Spleen (tissue), 7 donors: ENCODE measurements around the gene SIK3.

Experiments used
- CTCF ChIP-seq, 11 experiments: fragments of 200-600 bp in 7 of 11; fragments of 450-650 bp in 4 of 11; sonication (generic) in 4 of 11; IDR thresholded peaks in 8 of 11; conservative IDR thresholded peaks in 3 of 11; 1 replicate in 7 of 11; 2 replicates in 4 of 11; pipeline versions ENCODE4 v1.4.0 to v1.8.0; 2016 to 2021; ENCODE audit warnings: antibody characterized with exemption in 11 of 11, inconsistent platforms in 4 of 11, mild to moderate bottlenecking in 1 of 11
- POLR2A ChIP-seq, 3 donors: fragments of 450-650 bp; IDR thresholded peaks; one replicate each; pipeline ENCODE4 v1.5.1; 2017; ENCODE audit warnings: antibody characterized with exemption in 3 of 3, mild to moderate bottlenecking in 1 of 3
- POLR2AphosphoS5 ChIP-seq, 3 donors: sonication (generic); formaldehyde crosslinking; IDR thresholded peaks; one replicate each; pipeline ENCODE4 v1.5.1; 2017; ENCODE audit warnings: antibody characterized with exemption in 3 of 3
- donor health status: DM: no; HTN: no; CAD: no; lungs with moderate emphysema.
- donor health status: DM: no; HTN: no; CAD: no.
- donor health status: DM: no; HTN: no; CAD: no.

DNA sequence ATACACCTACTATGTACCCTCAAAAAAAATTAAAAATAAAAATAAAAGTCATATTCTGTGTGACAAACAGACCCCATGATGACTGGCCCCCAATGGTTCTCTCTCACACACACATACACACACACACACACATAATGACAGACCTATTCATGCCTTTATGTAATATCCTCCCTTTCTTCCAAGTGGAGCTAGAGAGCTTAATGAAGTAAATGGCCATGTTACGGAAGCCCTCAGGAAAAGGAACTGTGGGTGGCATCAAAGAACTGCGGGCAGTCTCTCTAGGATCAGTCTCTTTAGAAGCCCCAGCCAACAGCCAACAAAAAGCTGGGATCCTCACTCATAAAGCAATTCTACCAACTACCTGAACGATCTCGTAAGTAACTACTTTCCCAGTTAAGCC lies 125.5 kb downstream of the SIK3 start:
- no peak for TF ChIP-seq CTCF (IDR thresholded peaks at IDR 0.05 in 8 of 11, conservative IDR thresholded peaks at IDR 0.05 in 3 of 11)
- no peak for TF ChIP-seq POLR2AphosphoS5 (IDR thresholded peaks at IDR 0.05)
- TF ChIP-seq POLR2A (IDR thresholded peaks at IDR 0.05): no peak
